CD4-positive, alpha-beta T cell (primary cell): ENCODE measurements around the gene MBNL2. TPM values are rescaled to one million over a fixed set of nuclear protein-coding genes. Genes with fewer than 3 reads are reported as not detected.
A peak's percentile ranks its signal among the peaks of the same experiment; 100 is the strongest.

Experiments used
- ATAC-seq: fragments of 200-7000 bp; cut with Tn5 transposase; one replicate; pipeline ENCODE4 v1.10.0; 2022; ENCODE audit warnings: mild to moderate bottlenecking; ENCODE audit not compliant: poor library complexity
- CTCF ChIA-PET: fragments of 350-600 bp; sonication (Branson Sonifier 250); formaldehyde crosslinking; loops from one replicate; lab custom pipeline; 2021; ENCODE audit warnings: antibody characterized with exemption, inconsistent platforms; lab: Charles Lee
- POLR2A ChIA-PET: fragments of 350-600 bp; sonication (Branson Sonifier 250); formaldehyde crosslinking; loops from one replicate; lab custom pipeline; 2021; ENCODE audit warnings: antibody characterized with exemption, inconsistent platforms; lab: Charles Lee
- DNase-seq, 14 experiments: peaks; one replicate each; pipeline ENCODE4 v3.0.0-alpha.2; 2013 to 2020; ENCODE audit warnings: mixed read lengths in 2 of 14
- H3K27ac ChIP-seq, 2 donors: one replicate each; pipeline versions ENCODE4 v1.5.1 to v1.7.0; 2013; ENCODE audit warnings: low read length in 2 of 2, low read depth in 1 of 2, mild to moderate bottlenecking in 1 of 2
- H3K27me3 ChIP-seq, 2 experiments: 1 replicate in 1 of 2; 2 replicates in 1 of 2; pipeline versions ENCODE4 v1.6.1 to v1.7.0; 2013; ENCODE audit warnings: low read length in 2 of 2, control low read depth in 1 of 2, mild to moderate bottlenecking in 1 of 2, moderate library complexity in 1 of 2; ENCODE audit not compliant: insufficient read depth in 2 of 2, control insufficient read depth in 1 of 2
- H3K36me3 ChIP-seq: one replicate; pipeline ENCODE4 v1.6.1; 2013; ENCODE audit warnings: low read length, control low read depth; ENCODE audit not compliant: insufficient read depth
- H3K4me1 ChIP-seq: one replicate; pipeline ENCODE4 v1.6.1; 2013; ENCODE audit warnings: low read length, control low read depth; ENCODE audit not compliant: insufficient read depth
- H3K4me3 ChIP-seq: one replicate; pipeline ENCODE4 v1.5.1; 2013; ENCODE audit warnings: mild to moderate bottlenecking, low read length, moderate library complexity
- H3K9me3 ChIP-seq, 2 experiments: 1 replicate in 1 of 2; 2 replicates in 1 of 2; pipeline versions ENCODE4 v1.6.1 to v1.7.0; 2013; ENCODE audit warnings: low read length in 2 of 2, mild to moderate bottlenecking in 2 of 2, control low read depth in 1 of 2, moderate library complexity in 1 of 2; ENCODE audit not compliant: control insufficient read depth in 1 of 2, insufficient read depth in 1 of 2
- H3K27ac Mint-ChIP-seq: one replicate; pipeline ENCODE4 v1.8.0; 2020; ENCODE audit warnings: mixed read lengths
- H3K27me3 Mint-ChIP-seq: one replicate; pipeline ENCODE4 v1.8.0; 2021; ENCODE audit warnings: mixed read lengths
- H3K36me3 Mint-ChIP-seq: one replicate; pipeline ENCODE4 v1.8.0; 2021; ENCODE audit warnings: low read depth, mixed read lengths
- H3K4me1 Mint-ChIP-seq: one replicate; pipeline ENCODE4 v1.8.0; 2021; ENCODE audit warnings: low read depth, mixed read lengths
- H3K4me3 Mint-ChIP-seq: one replicate; pipeline ENCODE4 v1.8.0; 2020; ENCODE audit warnings: mild to moderate bottlenecking, mixed read lengths
- H3K9me3 Mint-ChIP-seq: one replicate; pipeline ENCODE4 v1.8.0; 2020; ENCODE audit warnings: mixed read lengths
- intact Hi-C, 2 experiments: fragments of 100-400 bp; cut with DNase I in 1 of 2; cut with micrococcal nuclease in 1 of 2; formaldehyde crosslinking; loops; one replicate each; pipeline versions ENCODE4 v1.15.1 to v1.9.0; 2023 to 2025; cut with DNase I, micrococcal nuclease
- total RNA-seq, 174 experiments: library from RNA in 2 of 174; stranded (reverse) in 2 of 174; gene quantifications; one replicate each; pipeline ENCODE4 v1.2.3 and lab custom pipeline; 2021 to 2026
- TF ChIP-seq, protein P1 (sequence below): fragments of 200-600 bp; IDR thresholded peaks from one replicate; pipeline ENCODE4 v1.8.0; 2022; ENCODE audit warnings: antibody characterized with exemption, mild to moderate bottlenecking

The MBNL2 gene
- total RNA-seq, 2 experiments from 2014 or later = 35.9 to 36.0 TPM

DNA sequence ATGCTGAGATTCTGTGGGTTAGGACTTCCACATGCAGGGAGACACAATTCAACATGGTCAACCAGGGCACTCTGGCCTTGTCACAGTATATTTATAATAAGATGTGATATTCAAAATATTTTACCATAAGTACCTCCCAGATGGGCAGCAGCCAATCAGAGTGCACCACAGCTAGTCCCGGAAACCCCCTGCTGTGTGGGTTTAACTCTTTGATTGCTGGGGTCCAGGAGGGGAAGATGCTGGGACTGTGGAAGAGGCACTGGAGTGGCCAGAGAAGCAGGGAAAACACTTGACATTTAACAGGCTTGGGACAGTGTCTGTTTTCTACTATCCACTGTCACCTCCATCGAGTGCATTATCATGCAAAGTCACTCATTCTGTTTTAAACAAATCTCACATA, 99.0 kb downstream of the MBNL2 start:
- CTCF ChIA-PET = no interaction called here
- TF ChIP-seq, protein P1, sequence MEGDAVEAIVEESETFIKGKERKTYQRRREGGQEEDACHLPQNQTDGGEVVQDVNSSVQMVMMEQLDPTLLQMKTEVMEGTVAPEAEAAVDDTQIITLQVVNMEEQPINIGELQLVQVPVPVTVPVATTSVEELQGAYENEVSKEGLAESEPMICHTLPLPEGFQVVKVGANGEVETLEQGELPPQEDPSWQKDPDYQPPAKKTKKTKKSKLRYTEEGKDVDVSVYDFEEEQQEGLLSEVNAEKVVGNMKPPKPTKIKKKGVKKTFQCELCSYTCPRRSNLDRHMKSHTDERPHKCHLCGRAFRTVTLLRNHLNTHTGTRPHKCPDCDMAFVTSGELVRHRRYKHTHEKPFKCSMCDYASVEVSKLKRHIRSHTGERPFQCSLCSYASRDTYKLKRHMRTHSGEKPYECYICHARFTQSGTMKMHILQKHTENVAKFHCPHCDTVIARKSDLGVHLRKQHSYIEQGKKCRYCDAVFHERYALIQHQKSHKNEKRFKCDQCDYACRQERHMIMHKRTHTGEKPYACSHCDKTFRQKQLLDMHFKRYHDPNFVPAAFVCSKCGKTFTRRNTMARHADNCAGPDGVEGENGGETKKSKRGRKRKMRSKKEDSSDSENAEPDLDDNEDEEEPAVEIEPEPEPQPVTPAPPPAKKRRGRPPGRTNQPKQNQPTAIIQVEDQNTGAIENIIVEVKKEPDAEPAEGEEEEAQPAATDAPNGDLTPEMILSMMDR = no peak
- intact Hi-C loops = no loop called here
- POLR2A ChIA-PET = no interaction called here
- H3K36me3 ChIP-seq = peaks cover 3% of the 10 kb centered on the region
- H3K4me3 Mint-ChIP-seq = no peak overlapping the region
- H3K27me3 ChIP-seq = no peaks in the 10 kb centered on the region
- DNase-seq (peak in 1 of 14 experiments; percentile 18), ATAC-seq (no peak)
- no peaks in the 10 kb centered on the region for H3K9me3 Mint-ChIP-seq
- H3K27ac Mint-ChIP-seq = no peak overlapping the region
- H3K36me3 Mint-ChIP-seq = no peaks in the 10 kb centered on the region
- H3K27ac ChIP-seq = no peak overlapping the region
- H3K4me1 ChIP-seq = no peaks in the 10 kb centered on the region
- no peak overlapping the region for H3K4me3 ChIP-seq
- H3K4me1 Mint-ChIP-seq = peaks cover 29% of the 10 kb centered on the region
- H3K27me3 Mint-ChIP-seq = no peaks in the 10 kb centered on the region
- H3K9me3 ChIP-seq = no peaks in the 10 kb centered on the region

DNA sequence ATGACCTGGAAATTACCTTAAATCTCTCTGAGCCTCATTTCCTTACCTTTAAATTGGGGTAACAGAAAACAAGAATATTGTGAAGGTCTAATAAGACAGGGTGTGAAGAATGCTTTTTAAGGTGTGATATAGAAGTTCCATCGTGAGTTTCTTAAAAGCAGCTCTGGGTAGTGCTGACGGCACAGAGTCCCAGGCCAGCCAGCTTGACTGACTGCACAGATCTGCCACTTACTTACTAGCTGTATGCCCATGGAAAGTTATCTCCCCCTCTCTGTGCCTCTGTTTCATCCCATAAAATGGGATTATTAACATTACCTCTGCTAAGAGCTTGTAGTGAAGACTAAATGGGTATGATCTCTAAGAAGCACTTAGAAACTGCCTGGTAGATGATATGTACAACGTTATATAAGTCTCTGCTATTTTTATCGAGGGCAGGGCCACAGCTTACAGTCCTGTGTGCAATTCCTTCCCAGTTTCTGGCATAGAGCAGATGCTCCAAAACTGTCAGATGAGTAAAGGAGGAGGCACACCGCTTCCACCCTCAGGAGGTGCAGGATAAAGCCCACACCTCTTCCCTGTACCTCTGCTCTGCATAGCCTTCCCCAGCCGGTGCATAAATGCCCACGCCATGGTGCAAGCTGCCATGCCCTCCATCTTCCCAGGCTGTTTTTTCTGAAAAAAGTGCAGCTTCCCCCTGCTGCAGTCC, 99.6 kb downstream of the MBNL2 start:
- POLR2A ChIA-PET = no interaction called here
- CTCF ChIA-PET = no interaction called here
- TF ChIP-seq, protein P1 = no peak
- Mint-ChIP-seq H3K36me3 (no peaks in the 10 kb centered on the region), H3K4me3 (no peak overlapping the region), H3K9me3 (no peaks in the 10 kb centered on the region), H3K4me1 (peaks cover 25% of the 10 kb centered on the region), H3K27me3 (no peaks in the 10 kb centered on the region), H3K27ac (no peak overlapping the region)
- intact Hi-C loops = no loop called here
- H3K36me3 ChIP-seq = no peaks in the 10 kb centered on the region
- no peaks in the 10 kb centered on the region for H3K9me3 ChIP-seq
- ATAC-seq (no peak), DNase-seq (no peak)
- H3K27ac ChIP-seq = no peak overlapping the region
- H3K27me3 ChIP-seq = no peaks in the 10 kb centered on the region
- no peak overlapping the region for H3K4me3 ChIP-seq
- H3K4me1 ChIP-seq = no peaks in the 10 kb centered on the region

DNA sequence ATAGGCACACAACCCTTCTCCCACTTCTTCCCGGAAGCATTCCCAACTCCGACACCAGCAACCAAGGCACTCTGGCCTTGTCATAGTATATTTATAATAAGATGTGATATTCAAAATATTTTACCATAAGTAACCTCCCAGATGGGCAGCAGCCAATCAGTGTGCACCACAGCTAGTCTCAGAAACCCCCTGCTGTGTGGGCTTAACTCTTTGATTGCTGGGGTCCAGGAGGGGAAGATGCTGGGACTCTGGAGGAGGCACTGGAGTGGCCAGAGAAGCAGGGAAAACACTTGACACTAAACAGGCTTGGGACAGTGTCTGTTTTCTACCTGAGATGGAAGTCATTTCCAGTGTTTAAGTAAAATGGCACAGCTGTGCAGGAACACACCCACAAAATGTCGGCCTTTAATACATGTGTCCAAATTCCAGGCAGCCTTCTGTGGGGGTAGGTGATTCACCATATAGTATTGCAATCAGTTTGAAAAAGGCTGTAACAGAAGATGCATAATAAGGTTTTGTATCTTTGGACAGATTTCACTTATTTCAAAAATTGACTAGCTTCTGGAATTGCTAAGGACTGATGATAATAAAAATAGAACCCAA, 100.7 kb downstream of the MBNL2 start:
- Mint-ChIP-seq H3K27me3 (no peaks in the 10 kb centered on the region), H3K9me3 (no peaks in the 10 kb centered on the region), H3K4me3 (no peak overlapping the region), H3K36me3 (no peaks in the 10 kb centered on the region), H3K27ac (no peak overlapping the region), H3K4me1 (peaks cover 26% of the 10 kb centered on the region)
- POLR2A ChIA-PET = no interaction called here
- intact Hi-C loops = no loop called here
- no peak overlapping the region for H3K4me3 ChIP-seq
- CTCF ChIA-PET = no interaction called here
- ATAC-seq (no peak), DNase-seq (no peak)
- no peak overlapping the region for H3K27ac ChIP-seq
- TF ChIP-seq, protein P1 = no peak
- H3K4me1 ChIP-seq = no peaks in the 10 kb centered on the region
- H3K27me3 ChIP-seq = no peaks in the 10 kb centered on the region
- no peaks in the 10 kb centered on the region for H3K36me3 ChIP-seq
- H3K9me3 ChIP-seq = no peaks in the 10 kb centered on the region
